HG03159 (cell line): ENCODE results near the gene ZNF324.
"Not testable (repeated sequence)": the region's sequence is repeated elsewhere in the genome, so short reads cannot be mapped to it uniquely, and the experiment has no call there.

Source experiments
- ATAC-seq: cut with Tn5 transposase; IDR thresholded peaks from one replicate; pipeline ENCODE4 v1.9.1; 2021; ENCODE audit warnings: mild to moderate bottlenecking, moderate library complexity; ENCODE audit not compliant: unreplicated experiment

The ZNF324 gene

DNA sequence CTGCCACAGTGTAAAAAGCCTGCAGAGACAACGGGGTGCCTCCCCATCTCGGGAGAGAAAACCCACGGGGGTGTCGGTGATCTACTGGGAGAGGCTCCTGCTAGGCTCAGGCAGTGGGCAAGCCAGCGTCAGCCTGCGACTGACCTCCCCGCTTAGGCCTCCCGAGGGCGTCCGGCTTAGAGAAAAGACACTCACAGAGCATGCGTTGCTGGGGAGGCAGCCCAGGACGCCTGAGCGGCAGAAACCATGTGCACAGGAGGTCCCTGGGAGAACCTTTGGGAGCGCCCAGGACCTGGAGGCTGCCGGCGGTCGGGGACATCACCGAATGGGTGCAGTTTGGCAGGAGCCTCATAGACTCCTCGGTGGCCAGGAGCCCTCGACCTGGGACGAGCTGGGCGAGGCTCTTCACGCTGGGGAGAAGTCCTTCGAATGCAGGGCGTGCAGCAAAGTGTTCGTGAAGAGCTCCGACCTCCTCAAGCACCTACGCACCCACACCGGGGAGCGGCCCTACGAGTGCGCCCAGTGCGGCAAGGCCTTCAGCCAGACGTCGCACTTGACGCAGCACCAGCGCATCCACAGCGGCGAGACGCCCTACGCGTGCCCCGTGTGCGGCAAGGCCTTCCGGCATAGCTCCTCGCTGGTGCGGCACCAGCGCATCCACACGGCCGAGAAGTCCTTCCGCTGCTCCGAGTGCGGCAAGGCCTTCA lies 4.1 kb downstream of the ZNF324 start:
- not testable (repeated sequence) for ATAC-seq

DNA sequence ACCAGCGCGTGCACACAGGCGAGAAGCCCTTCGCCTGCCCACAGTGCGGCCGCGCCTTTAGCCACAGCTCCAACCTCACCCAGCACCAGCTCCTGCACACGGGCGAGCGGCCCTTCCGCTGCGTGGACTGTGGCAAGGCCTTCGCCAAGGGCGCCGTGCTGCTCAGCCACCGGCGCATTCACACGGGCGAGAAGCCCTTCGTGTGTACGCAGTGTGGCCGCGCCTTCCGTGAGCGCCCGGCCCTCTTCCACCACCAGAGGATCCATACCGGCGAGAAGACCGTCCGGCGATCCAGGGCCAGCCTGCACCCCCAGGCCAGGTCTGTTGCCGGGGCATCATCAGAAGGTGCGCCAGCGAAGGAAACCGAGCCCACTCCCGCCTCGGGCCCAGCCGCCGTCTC lies 4.9 kb downstream of the ZNF324 start:
- ATAC-seq: no peak

DNA sequence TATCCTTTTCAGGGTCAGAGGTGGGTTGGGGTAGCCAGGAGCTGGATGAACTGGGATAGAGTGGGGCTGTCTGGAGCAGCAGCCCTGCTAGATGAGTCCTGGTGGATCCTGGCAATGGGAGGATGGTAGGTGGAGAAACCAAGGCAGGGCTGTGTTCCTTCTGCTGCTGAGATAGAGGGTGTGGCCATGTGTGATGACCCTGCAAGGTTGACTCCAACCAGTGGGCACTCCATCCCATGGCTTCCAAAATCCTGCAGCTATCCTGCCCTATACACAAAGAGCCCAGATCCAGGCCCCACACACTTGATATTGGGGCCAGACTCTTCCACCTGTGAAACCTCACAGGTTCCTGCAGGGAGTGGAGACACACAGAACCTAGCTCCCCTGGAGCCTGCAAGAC lies 6.9 kb downstream of the ZNF324 start:
- ATAC-seq: no peak

DNA sequence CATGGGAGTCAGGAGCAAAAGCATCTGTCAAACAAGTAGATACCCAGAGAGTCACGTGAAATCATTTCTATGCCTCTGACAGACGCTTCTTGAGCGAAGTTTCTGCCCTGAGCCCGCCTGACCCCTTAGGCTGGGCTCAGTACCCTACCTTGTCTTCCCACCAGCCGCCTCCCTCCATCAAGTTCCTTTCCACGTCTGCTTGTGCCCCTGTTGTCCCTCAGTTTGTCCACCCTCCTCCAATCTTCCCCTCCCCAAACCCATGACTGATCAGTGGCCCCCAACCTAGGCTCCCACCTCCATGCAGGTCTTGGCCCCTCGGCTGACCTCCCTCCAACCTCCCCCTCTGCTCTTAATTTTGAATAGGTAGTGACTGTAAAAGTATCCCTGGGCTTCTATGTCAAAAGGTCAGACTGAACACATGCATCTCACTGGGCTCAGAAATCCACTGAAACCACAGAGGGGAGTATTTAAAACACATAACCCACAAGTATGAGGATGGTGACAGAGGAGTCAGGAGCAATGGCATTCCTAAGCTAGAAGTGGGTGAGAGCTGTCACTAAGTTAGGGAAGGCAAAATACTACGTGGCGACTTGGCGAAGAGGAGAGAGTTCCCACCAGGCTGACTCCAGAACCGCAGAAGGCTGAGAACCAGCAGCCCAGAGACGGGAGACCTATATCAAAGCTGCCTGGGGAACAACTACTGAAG lies 7.6 kb downstream of the ZNF324 start:
- no peak for ATAC-seq

DNA sequence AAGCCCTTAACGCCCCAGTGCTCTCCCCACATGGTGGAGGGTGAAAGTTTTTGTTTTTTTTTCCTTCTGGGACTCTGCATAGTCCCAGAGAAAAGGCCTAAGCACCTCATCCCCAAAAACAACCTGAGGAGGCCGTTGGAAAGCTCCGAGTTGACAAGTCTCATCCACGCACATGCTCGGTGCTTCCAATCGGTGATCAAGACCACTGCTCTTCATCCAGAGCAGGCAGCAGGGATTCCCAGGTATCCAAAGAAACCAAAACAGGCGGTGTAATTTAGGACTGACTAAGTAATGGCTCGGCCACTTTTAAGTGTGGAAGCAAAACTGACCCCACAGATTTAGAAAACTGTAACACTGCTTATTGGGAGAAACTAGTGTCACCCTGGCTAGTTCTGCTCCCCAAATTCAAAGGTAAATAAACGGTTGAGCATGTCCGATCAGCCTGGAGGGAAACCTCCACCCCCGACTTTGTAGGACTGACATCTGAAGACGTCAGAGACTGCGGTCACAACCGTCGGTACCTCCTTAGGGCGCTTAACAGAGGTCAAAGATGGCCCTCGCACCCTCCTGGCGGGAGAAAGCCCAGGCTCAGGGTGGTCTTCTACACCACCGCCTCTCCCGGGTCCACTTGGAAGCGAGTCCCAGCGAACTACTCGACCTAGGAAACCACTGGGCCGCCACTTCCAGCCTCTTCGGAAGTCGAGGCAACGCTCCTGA lies 8.3 kb downstream of the ZNF324 start:
- peak; percentile 13 for ATAC-seq

DNA sequence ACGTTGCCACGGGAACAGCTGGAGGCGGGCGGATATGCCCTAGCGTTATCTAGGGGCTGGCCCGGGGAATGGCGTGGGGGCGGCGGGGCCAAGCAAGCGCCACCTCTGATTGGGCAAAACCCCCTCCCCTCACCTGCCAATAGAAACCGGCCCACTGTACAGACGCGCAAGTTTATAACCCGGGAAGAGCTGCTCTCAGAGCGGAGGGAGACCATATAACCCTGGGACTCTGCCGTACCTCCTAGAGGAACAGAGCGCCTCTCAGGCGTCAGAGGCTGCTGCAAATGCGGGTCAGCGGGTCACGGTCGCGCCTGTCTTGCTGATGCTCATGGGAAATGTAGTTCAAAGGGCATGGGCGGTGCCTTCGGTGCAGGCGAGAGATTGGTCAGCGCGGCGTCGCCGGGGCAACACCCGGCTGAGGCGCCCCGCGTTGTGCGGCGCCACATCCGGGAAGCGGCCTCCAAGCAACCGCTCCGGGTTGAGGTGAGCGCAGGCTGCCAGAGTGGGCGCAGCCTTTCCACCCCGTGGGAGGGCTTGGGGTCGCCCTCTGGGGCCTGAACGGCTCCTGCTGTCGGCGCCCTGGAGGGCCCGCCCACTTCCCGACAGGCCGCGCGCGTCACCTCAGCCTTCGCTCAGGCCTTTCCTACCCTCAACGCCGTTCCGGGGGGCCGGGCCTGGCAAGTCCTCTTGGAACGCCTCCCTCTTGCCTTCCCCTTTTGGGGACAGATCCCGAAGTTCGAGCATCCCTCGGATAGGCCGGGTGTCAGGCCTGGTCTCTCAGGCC lies 9.0 kb downstream of the ZNF324 start, which contains the start of gene ZNF446:
Gene ZNF446 (plus strand): TSS at position 639 of the 784 bp plus-strand sequence. CDS start 867 bp downstream, outside the sequence.
- peak; percentile 84 for ATAC-seq

DNA sequence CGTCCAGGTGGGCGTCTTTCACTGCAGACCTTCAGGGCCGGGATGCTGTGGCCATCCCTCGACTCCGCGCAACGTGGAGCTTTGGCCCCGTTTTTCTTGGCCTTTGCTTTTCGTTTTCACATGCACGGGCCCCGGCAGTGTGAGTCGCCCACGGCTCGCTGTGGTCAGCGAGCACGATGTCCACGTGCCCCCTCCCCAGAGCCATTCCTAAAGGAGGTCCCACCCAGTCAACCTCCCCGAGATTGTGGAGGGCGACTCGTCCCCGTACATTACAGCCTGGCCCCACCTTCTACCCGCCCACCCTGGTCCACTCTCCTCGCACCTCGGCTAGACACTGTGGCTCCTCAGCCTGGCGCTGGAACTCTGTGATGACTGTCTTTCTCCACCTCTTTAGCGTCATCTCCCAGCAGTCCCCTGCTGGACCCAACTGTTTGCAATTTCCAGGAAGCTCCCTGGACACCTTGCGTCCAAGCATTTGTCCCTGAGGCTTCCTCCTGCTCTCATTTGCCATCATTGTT lies 9.7 kb downstream of the ZNF324 start:
- ATAC-seq: no peak

DNA sequence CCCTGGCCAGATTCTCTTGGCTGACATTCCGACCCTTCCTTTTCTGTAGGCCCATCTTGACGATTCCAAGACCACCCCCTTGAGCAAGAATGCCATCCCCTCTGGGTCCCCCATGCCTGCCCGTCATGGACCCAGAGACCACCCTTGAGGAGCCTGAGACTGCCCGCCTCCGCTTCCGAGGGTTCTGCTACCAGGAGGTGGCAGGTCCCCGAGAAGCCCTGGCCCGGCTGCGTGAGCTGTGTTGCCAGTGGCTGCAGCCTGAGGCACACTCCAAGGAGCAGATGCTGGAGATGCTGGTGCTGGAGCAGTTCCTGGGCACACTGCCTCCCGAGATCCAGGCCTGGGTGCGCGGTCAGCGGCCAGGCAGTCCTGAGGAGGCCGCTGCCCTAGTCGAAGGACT lies 10.2 kb downstream of the ZNF324 start:
- no peak for ATAC-seq

DNA sequence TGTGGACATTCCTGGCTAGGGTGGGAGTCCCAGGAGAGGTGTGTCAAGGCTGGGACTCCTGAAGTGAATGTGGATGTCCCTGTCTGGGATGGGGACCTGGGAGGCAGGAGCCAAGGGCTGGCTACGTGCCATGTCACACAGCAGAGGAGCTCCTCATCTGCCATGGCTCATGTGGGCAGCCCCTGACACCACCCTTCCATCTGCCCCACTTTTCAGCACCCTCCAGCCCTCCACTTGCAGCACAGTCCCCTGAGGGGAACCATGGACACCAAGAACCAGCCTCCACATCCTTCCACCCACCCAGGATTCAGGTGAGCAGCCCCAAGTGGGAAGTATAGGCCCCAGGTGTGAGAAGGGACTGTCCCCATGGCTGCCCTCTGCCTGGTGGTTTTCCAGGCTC lies 11.0 kb downstream of the ZNF324 start:
- ATAC-seq: no peak

DNA sequence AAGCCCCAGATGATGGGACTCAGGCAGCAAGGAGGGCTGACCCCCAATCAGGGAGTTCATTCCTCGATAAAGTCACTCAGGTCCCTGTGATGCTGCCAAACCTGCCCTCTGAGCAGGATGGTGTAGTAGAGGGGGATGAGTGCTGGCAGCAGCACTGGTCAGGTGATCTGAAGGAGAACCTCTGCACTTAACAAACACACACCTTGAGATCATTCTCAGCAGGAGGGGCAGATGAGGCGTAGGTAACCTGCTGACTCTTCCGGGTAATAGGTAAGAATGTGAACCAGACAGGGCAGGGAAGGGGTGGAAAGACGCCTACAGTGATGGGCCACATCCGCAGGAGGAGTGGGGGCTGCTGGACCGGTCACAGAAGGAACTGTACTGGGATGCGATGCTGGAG lies 12.4 kb downstream of the ZNF324 start:
- no peak for ATAC-seq

DNA sequence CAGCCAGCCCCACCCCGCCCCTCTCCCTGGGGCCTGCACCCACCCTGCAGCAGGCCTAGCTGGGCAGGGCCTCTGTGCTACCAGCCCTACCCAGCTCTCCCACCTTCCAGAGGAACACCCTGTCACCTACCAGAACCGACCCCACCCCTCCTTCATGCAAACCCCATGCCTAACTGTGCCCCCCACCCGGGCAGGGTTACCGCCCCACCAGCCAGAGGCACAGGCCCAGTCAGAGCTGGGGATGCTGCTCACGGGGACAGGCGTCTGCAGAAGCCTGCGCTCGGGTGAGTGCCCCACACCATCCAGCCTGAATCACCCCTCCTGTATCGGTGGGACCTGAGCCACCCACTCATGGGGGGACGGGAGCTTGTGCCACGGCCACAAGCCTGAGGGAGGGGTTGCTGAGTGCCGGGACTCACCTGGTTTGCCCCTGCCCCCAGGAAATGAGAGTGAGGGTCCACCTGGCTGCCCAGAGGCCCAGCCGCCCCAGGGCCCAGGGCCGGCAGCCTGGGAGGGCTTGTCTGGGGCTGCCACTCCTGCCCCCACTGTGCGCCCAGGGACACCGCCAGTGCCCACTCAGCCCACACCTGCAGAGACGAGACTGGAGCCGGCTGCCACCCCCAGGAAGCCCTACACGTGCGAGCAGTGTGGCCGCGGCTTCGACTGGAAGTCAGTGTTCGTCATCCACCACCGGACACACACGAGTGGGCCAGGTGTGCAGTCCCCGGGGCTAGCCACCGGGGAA lies 13.0 kb downstream of the ZNF324 start:
- no peak for ATAC-seq

DNA sequence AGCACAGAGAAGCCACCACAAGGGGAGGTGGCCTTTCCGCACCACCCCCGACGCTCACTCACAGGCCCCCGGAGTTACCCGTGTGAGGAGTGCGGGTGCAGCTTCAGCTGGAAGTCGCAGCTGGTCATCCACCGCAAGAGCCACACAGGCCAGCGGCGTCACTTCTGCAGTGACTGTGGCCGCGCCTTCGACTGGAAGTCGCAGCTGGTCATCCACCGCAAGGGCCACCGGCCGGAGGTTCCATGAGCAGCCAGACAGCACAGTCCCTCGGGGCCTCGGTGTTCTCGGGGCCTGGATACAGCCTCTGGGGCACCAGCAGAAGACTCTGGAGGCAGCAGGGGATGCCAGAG lies 13.6 kb downstream of the ZNF324 start:
- ATAC-seq: no peak

DNA sequence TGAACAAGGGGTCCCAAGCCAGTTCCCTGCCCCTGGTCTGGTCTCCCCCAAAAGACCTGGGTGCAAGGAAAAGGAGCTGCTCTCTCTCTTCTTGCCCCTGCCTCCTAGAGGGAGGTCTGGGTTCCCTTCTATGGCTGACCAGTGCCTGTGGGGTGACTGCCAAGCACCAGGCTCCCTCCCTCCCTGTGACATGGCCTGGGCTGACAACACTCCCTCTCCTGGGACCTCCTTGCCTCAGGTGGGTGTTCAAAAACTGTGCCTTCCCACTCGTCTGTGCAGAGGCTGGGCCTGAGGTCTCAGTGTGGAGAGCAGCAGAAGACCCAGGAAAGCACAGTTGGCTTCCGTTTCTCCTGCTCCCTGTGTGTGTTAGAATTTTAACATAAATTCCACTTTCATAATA lies 14.0 kb downstream of the ZNF324 start:
- ATAC-seq: no peak

DNA sequence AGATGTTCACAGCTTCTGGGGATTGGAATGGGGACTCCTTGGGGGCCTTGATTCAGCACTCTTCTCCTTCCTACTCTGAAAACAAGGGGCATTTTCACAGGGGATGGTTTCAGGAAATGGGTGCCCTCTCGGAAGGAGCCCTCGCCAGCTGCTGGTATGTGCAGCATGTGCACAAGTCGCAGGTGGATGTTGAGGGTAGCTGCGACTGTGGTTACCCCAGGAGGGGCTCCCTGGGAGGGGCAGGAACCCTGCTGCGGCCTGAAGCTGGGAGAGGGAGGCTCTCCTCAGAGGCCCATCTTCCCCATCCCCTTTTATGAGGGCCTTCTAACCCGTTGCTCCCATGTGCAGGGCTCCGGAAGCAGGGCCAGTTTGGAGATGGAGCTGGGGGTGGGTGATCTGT lies 15.5 kb downstream of the ZNF324 start:
- no peak for ATAC-seq

DNA sequence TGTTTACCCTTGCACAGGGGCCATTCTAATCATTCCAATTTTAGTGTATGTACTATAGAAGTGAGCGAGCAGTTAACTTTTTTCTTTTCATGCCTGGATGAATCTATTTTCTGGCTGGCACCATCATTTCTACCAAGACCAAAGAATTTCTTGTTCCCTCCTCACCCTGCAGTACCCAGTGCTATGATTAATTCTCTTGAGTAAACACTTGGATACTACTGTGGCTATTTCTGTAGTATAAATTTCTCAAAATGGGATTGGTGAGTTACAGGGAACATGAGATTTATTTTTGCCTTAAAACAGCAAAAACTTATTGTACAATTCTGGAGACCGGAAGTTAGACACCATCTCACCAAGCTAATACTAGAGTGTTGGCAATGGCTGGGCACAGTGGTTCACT lies 16.9 kb downstream of the ZNF324 start:
- no peak for ATAC-seq

DNA sequence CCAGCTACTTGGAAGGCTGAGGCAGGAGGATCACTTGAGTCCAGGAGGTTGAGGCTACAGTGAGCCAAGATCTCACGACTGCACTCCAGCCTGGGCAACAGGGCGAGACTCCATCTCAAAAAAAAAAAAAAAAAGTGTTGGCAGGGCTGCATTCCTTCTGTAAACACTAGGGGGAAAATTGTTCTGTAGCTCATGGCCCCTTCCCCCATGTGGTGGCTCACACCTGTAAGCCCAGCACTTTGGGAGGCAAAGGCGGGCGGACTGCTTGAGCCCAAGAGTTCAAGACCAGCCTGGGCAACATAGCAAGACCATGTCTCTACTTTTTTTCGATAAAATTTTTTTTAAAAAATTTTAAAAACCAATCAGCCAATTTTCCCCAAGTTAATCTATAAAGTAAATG lies 17.5 kb downstream of the ZNF324 start:
- ATAC-seq: not testable (repeated sequence)

DNA sequence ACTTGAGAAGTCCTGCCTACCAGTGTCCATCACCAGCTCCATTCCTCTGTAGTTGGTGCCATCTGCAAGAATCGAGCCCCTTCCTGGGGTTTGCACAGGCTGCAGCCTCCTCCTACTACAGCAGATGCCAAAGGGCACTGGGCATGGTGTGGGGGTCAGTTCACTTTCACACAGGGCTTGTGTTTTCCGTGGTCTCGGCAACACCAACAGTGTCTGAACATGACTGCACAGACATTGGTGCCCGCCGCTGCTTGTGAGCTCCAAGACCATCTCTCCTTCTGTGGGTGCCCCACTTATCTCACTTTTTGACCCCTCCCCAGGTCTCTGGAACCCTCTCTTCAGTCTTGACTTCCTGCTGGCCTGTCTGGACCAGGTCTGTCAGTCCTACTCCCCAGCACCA lies 24.5 kb downstream of the ZNF324 start:
- no peak for ATAC-seq

DNA sequence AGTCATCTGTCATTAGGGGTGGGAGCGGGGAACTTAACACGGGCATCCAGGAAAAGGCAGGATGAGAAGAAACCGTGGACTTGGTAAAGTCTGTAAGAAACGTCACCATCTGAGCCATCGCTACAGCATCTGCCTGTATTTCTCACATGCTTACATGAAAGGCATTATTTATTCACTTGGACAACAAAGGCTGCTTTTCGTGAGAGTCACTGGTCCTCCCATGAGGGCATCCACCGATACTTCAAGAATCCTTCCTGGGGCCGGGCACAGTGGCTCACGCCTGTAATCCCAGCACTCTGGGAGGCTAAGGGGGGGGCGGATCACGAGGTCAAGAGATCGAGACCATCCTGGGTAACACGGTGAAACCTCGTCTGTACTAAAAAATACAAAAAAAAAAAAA lies 25.4 kb downstream of the ZNF324 start:
- no peak for ATAC-seq

DNA sequence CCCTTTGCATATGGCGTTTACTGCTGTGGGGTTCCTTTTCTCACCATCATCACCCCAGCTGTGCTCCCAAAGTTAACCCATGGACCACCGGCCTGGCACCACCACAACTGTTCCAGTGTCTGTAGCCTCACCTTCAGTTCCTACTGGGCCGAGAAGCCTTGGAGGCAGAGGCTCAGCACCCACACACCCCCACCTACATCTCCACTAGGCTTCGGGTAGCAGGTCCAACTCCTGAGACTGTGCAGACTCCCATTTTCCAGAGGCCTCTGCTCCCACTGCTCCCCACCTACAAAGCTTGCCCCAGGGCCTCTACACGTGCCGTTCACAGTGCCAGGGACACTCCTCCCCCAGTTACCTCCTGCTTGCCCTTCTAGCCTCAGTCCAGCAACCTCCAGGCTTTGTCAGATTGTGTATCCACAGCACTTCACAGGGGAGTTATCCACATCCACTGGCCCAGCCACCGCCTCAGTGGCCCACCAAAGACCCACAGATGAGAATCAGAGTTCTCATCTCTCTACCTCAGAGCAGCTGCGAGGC lies 30.8 kb downstream of the ZNF324 start:
- no peak for ATAC-seq
